GM12878 (cell line): ENCODE data around the gene RANBP17. TPM values are rescaled to one million over a fixed set of nuclear protein-coding genes. Genes with fewer than 3 reads are reported as not detected.

ENCODE experiments used
- ATAC-seq: fragments of 200-7000 bp; cut with Tn5 transposase; 3 replicates; pipeline ENCODE4 v1.9.1; 2020; ENCODE audit warnings: mild to moderate bottlenecking, moderate library complexity
- BruUV-seq: library from RNA; stranded (reverse); fragments of 400-500 nt; replicated peaks from 2 replicates; lab custom pipeline; 2021; lab: Mats Ljungman, UMichigan
- CTCF ChIA-PET: fragments of 300-600 bp; sonication (Branson Sonifier 250); formaldehyde crosslinking; extraction: SDS; loops from one replicate; lab custom pipeline; 2021; ENCODE audit warnings: inconsistent platforms; lab: Yijun Ruan, JAX
- POLR2A ChIA-PET: fragments of 350-600 bp; formaldehyde crosslinking; extraction: SDS; loops from one replicate; lab custom pipeline; 2021; ENCODE audit warnings: inconsistent platforms; lab: Charles Lee
- RAD21 ChIA-PET: fragments of 300-600 bp; sonication (Branson Sonifier 250); formaldehyde crosslinking; loops from one replicate; lab custom pipeline; 2023; ENCODE audit warnings: antibody characterized with exemption; ENCODE audit not compliant: unreplicated experiment; lab: Charles Lee
- SMC1A ChIA-PET: fragments of 300-600 bp; sonication (Branson Sonifier 250); formaldehyde crosslinking; loops from one replicate; lab custom pipeline; 2023; ENCODE audit not compliant: unreplicated experiment, uncharacterized antibody; lab: Charles Lee
- DNase-seq: peaks from one replicate; pipeline ENCODE4 v3.0.0-alpha.2; 2011; ENCODE audit warnings: low read depth, low spot score
- FAIRE-seq: peaks from 3 replicates; lab custom pipeline; 2011; peaks lifted over from hg19 to GRCh38; lab: Jason Lieb, UNC
- H2AFZ ChIP-seq: 2 replicates; pipeline ENCODE4 v1.6.0; 2011; ENCODE audit warnings: low read depth, low read length, control low read depth; ENCODE audit not compliant: control insufficient read depth
- H3K27ac ChIP-seq: 2 replicates; pipeline ENCODE4 v1.5.1; 2011; ENCODE audit warnings: control low read depth; ENCODE audit not compliant: control insufficient read depth, insufficient read depth
- H3K27me3 ChIP-seq, 2 experiments: replicated peaks in 1 of 2; 2 replicates each; pipeline versions ENCODE4 v1.6.0 to v1.6.1; 2011; ENCODE audit warnings: low read length in 1 of 2; ENCODE audit not compliant: control insufficient read depth in 2 of 2, insufficient read depth in 2 of 2
- H3K36me3 ChIP-seq, 2 experiments: 2 replicates each; pipeline ENCODE4 v1.5.1; 2011; ENCODE audit warnings: low read length in 1 of 2; ENCODE audit not compliant: control insufficient read depth in 2 of 2, insufficient read depth in 2 of 2
- H3K4me1 ChIP-seq: 2 replicates; pipeline ENCODE4 v1.6.1; 2011; ENCODE audit warnings: mild to moderate bottlenecking, low read length, moderate library complexity, mixed read lengths; ENCODE audit not compliant: control insufficient read depth, insufficient read depth
- H3K4me2 ChIP-seq: 2 replicates; pipeline ENCODE4 v1.6.0; 2011; ENCODE audit warnings: control low read depth; ENCODE audit not compliant: control insufficient read depth, insufficient read depth
- H3K4me3 ChIP-seq: fragments of 200-600 bp; sonication (generic); 2 replicates; pipeline ENCODE4 v1.5.1; 2016
- H3K79me2 ChIP-seq: 2 replicates; pipeline ENCODE4 v1.6.0; 2011; ENCODE audit warnings: low read length; ENCODE audit not compliant: control insufficient read depth, insufficient read depth
- H3K9ac ChIP-seq: 2 replicates; pipeline ENCODE4 v1.8.0; 2011; ENCODE audit warnings: low read length, control low read depth, mixed read lengths; ENCODE audit not compliant: control insufficient read depth, insufficient read depth
- H3K9me3 ChIP-seq: replicated peaks from 3 replicates; pipeline ENCODE4 v1.5.1; 2011; ENCODE audit warnings: mild to moderate bottlenecking, low read length; ENCODE audit not compliant: control insufficient read depth, insufficient read depth
- H4K20me1 ChIP-seq: 2 replicates; pipeline ENCODE4 v1.6.0; 2011; ENCODE audit not compliant: control insufficient read depth, insufficient read depth
- BRCA1 ChIP-seq: IDR thresholded peaks from 2 replicates; pipeline ENCODE4 v1.6.1; 2011; ENCODE audit warnings: low read depth, low read length, improper control_type of control experiment
- CBFB ChIP-seq: IDR thresholded peaks from 2 replicates; pipeline ENCODE4 v1.6.1; 2016; ENCODE audit warnings: antibody characterized with exemption, low read depth
- CHD2 ChIP-seq: IDR thresholded peaks from 2 replicates; pipeline ENCODE4 v1.6.1; 2011; ENCODE audit warnings: low read depth, low read length, improper control_type of control experiment, borderline replicate concordance
- NFXL1 ChIP-seq: fragments of 450-650 bp; IDR thresholded peaks from 2 replicates; pipeline ENCODE4 v1.6.1; 2017; ENCODE audit warnings: antibody characterized with exemption, mild to moderate bottlenecking, borderline replicate concordance
- PAX5 ChIP-seq: IDR thresholded peaks from 2 replicates; pipeline ENCODE4 v1.6.1; 2011; ENCODE audit warnings: low read depth, low read length, borderline replicate concordance
- POLR2A ChIP-seq: IDR thresholded peaks from 2 replicates; pipeline ENCODE4 v1.6.1; 2011; ENCODE audit warnings: low read depth, mild to moderate bottlenecking, low read length
- SP1 ChIP-seq: IDR thresholded peaks from one replicate; pipeline ENCODE4 v1.6.1; 2011; ENCODE audit warnings: low read depth, low read length
- TAF1 ChIP-seq: IDR thresholded peaks from 2 replicates; pipeline ENCODE4 v1.6.1; 2011; ENCODE audit warnings: mild to moderate bottlenecking, low read depth, low read length, borderline replicate concordance
- TCF3 ChIP-seq: IDR thresholded peaks from 2 replicates; pipeline ENCODE4 v1.6.1; 2012; ENCODE audit warnings: low read depth, mild to moderate bottlenecking, low read length, borderline replicate concordance; ENCODE audit not compliant: insufficient read depth
- YY1 ChIP-seq: IDR thresholded peaks from 2 replicates; pipeline ENCODE4 v1.6.1; 2011; ENCODE audit warnings: low read depth, mild to moderate bottlenecking, low read length
- WGBS: methylation state at CpG from one replicate; pipeline ENCODE4 v1.1.6; 2016; ENCODE audit warnings: low lambda C conversion rate; ENCODE audit not compliant: insufficient replicate concordance, insufficient coverage; ENCODE audit errors: missing lambda C conversion rate; 5-methylcytosine and 5-hydroxymethylcytosine counted together
- in situ Hi-C: fragments of 300-500 bp; cut with MboI; formaldehyde crosslinking; loops from 9 replicates; pipeline ENCODE4 v1.14.3; 2018; ENCODE audit warnings: mixed read lengths
- intact Hi-C: fragments of 100-400 bp; cut with micrococcal nuclease; formaldehyde crosslinking; loops from one replicate; pipeline ENCODE4 v1.14.2; 2022; ENCODE audit not compliant: unreplicated experiment
- polyA plus RNA-seq, 11 experiments: library from polyadenylated mRNA; depleted of rRNA in 4 of 11; unstranded in 6 of 11; stranded (reverse) in 5 of 11; fragments of >200 nt; fragmentation: Nextera tagmentation in 4 of 11; fragmentation: Illumina TruSeq in 1 of 11; extraction: Ambion mirVana in 4 of 11; extraction: Trizol in 1 of 11; gene quantifications; 1 replicate in 1 of 11; 2 replicates in 10 of 11; pipeline versions ENCODE4 v1.2.1 to v1.2.3, GENCODE V29; 2011 to 2016; ENCODE audit warnings: inconsistent platforms in 2 of 11, missing spikeins in 2 of 11, low read depth in 1 of 11
- total RNA-seq, 4 experiments: library from RNA; depleted of rRNA in 3 of 4; stranded (reverse); fragments of >200 nt in 3 of 4; fragmentation: Illumina TruSeq in 1 of 4; extraction: Trizol in 1 of 4; gene quantifications; 2 replicates each; pipeline versions ENCODE4 v1.2.1 to v1.2.3, GENCODE V29; 2013 to 2021
- TF ChIP-seq, protein P1 (sequence below): fragments of 450-650 bp; IDR thresholded peaks from 2 replicates; pipeline ENCODE4 v1.6.1; 2016; ENCODE audit warnings: mild to moderate bottlenecking, moderate library complexity, borderline replicate concordance
- TF ChIP-seq, protein P2 (sequence below): fragments of 450-650 bp; IDR thresholded peaks from 2 replicates; pipeline ENCODE4 v1.6.1; 2016; ENCODE audit warnings: mild to moderate bottlenecking
- TF ChIP-seq, protein P3 (sequence below): IDR thresholded peaks from 2 replicates; pipeline ENCODE4 v1.6.1; 2012; ENCODE audit warnings: mild to moderate bottlenecking, low read depth, low read length

The RANBP17 gene
- total and polyA plus RNA-seq, 10 of the 15 experiments (the other 5 are each of a cell fraction or from before 2014, with no cell fraction given): 0.10 TPM; not detected in 9

DNA sequence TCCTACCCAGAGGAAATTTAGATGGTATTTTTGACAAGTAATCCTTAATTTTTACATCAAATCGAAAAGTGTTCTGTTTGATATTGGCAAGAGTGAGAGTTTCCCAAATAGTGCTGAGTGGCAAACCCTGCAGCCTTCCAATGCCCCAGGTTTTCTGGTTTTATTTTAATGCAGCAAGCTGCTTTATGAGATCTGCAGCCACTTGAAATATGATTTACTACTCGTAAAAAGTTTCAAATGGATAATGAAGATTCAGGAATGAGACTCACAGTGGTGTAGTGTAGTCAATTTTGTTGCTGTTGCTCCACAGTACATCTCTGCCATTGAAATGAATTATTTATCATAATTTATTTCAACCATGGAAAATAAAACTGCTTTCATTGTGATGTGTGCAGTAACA, 423.6 kb downstream of the RANBP17 start:
- ChIA-PET CTCF (interaction anchor here (0.8 kb wide), 1 partner anchor 116 kb away, joined by 3 read pairs; no protein-coding TSS in a partner anchor), SMC1A (no interaction called here), POLR2A (no interaction called here), RAD21 (no interaction called here)
- no TSS peak for BruUV-seq
- ATAC-seq (no peak), FAIRE-seq (no peak), DNase-seq (no peak)
- intact Hi-C loops (no loop called here), in situ Hi-C loops (no loop called here)
- Histone ChIP-seq H3K27ac (no peak overlapping the region), H3K27me3 (no peaks in the 10 kb centered on the region; a peak in 1 of 4 replicates), H3K9me3 (no peaks in the 10 kb centered on the region), H3K4me2 (no peak overlapping the region), H3K4me3 (no peak overlapping the region), H2AFZ (no peak overlapping the region), H3K36me3 (no peaks in the 10 kb centered on the region), H3K79me2 (no peaks in the 10 kb centered on the region), H3K4me1 (no peaks in the 10 kb centered on the region), H4K20me1 (no peaks in the 10 kb centered on the region), H3K9ac (no peak overlapping the region)
- 0% methylated on average over 2 of the region's 2 CpGs for WGBS
- TF ChIP-seq CBFB (no peak), TAF1 (no peak), CHD2 (no peak), BRCA1 (no peak), SP1 (no peak), YY1 (no peak), POLR2A (no peak), TCF3 (no peak), PAX5 (no peak), NFXL1 (no peak)
- TF ChIP-seq, protein P1, sequence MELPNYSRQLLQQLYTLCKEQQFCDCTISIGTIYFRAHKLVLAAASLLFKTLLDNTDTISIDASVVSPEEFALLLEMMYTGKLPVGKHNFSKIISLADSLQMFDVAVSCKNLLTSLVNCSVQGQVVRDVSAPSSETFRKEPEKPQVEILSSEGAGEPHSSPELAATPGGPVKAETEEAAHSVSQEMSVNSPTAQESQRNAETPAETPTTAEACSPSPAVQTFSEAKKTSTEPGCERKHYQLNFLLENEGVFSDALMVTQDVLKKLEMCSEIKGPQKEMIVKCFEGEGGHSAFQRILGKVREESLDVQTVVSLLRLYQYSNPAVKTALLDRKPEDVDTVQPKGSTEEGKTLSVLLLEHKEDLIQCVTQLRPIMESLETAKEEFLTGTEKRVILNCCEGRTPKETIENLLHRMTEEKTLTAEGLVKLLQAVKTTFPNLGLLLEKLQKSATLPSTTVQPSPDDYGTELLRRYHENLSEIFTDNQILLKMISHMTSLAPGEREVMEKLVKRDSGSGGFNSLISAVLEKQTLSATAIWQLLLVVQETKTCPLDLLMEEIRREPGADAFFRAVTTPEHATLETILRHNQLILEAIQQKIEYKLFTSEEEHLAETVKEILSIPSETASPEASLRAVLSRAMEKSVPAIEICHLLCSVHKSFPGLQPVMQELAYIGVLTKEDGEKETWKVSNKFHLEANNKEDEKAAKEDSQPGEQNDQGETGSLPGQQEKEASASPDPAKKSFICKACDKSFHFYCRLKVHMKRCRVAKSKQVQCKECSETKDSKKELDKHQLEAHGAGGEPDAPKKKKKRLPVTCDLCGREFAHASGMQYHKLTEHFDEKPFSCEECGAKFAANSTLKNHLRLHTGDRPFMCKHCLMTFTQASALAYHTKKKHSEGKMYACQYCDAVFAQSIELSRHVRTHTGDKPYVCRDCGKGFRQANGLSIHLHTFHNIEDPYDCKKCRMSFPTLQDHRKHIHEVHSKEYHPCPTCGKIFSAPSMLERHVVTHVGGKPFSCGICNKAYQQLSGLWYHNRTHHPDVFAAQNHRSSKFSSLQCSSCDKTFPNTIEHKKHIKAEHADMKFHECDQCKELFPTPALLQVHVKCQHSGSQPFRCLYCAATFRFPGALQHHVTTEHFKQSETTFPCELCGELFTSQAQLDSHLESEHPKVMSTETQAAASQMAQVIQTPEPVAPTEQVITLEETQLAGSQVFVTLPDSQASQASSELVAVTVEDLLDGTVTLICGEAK: no peak
- TF ChIP-seq, protein P2, sequence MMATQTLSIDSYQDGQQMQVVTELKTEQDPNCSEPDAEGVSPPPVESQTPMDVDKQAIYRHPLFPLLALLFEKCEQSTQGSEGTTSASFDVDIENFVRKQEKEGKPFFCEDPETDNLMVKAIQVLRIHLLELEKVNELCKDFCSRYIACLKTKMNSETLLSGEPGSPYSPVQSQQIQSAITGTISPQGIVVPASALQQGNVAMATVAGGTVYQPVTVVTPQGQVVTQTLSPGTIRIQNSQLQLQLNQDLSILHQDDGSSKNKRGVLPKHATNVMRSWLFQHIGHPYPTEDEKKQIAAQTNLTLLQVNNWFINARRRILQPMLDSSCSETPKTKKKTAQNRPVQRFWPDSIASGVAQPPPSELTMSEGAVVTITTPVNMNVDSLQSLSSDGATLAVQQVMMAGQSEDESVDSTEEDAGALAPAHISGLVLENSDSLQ: no peak
- TF ChIP-seq, protein P3, sequence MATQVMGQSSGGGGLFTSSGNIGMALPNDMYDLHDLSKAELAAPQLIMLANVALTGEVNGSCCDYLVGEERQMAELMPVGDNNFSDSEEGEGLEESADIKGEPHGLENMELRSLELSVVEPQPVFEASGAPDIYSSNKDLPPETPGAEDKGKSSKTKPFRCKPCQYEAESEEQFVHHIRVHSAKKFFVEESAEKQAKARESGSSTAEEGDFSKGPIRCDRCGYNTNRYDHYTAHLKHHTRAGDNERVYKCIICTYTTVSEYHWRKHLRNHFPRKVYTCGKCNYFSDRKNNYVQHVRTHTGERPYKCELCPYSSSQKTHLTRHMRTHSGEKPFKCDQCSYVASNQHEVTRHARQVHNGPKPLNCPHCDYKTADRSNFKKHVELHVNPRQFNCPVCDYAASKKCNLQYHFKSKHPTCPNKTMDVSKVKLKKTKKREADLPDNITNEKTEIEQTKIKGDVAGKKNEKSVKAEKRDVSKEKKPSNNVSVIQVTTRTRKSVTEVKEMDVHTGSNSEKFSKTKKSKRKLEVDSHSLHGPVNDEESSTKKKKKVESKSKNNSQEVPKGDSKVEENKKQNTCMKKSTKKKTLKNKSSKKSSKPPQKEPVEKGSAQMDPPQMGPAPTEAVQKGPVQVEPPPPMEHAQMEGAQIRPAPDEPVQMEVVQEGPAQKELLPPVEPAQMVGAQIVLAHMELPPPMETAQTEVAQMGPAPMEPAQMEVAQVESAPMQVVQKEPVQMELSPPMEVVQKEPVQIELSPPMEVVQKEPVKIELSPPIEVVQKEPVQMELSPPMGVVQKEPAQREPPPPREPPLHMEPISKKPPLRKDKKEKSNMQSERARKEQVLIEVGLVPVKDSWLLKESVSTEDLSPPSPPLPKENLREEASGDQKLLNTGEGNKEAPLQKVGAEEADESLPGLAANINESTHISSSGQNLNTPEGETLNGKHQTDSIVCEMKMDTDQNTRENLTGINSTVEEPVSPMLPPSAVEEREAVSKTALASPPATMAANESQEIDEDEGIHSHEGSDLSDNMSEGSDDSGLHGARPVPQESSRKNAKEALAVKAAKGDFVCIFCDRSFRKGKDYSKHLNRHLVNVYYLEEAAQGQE: no peak
